Islet of Langerhans (tissue), 1 donor: ENCODE data around the gene UBE2C.
A peak's percentile ranks its signal among the peaks of the same experiment; 100 is the strongest.
"Not testable (repeated sequence)": the region's sequence is repeated elsewhere in the genome, so short reads cannot be mapped to it uniquely, and the experiment has no call there.

Experiments used
- FAIRE-seq: peaks from one replicate; lab custom pipeline; 2011; peaks lifted over from hg19 to GRCh38; lab: Jason Lieb, UNC

UBE2C gene

GRCh38 chr20:45812157-45813005 is at the start of gene UBE2C:
Gene UBE2C (plus strand): TSS chr20:45812644. CDS start chr20:45812696, 52 bp downstream.
- peak; percentile 93 for FAIRE-seq

GRCh38 chr20:45764618-45765282 is 47.7 kb upstream of the UBE2C start:
- not testable (repeated sequence) for FAIRE-seq

DNA sequence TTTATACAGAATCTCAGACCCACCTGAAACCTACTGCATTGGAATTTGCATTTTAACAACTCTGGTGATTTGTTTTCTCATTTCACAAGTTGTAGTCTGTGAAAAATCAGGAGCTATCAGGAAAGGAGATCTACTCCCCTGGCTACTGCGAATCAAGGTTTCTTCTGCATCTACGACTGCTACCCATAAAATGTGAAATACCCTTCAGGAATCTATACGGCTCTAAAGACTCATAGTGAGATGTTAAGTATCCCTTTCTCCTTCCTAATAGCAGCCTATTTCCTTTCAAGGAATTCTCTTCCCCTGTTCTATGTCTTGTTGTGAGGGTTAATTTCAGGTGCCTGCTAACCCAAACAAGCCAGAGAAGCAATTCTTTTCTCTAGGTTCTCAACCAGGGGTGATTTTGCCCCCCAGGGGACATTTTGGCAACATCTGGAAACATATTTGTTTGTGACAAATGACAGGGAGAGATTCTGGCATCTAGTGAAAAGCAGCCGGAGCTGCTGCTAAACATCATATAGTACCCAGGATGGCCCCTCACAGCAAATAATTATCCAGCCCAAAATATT is 47.1 kb upstream of the UBE2C start:
- no peak for FAIRE-seq

- FAIRE-seq, result no peak
Measured at GRCh38 chr20:45765980-45766379, 46.5 kb upstream of the UBE2C start.

DNA sequence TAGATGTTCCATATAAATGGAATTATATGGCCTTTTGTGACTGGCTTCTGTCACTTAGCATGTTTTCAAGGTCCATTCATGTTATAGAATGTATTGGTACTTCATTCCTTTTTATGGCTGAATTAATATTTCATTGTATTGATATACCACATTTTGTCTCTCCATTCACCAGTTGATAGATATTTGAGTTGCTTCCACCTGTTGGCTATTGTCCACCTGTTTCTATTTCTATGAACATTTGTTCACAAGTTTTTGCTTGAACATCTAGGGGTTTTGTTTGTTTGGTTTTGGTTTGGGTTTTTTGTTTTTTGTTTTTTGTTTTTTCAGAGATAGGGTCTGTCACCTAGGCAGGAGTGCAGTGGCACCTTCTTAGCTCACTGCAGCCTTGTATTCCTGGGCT is 44.0 kb upstream of the UBE2C start:
- no peak for FAIRE-seq

GRCh38 chr20:45771182-45771759 is 41.2 kb upstream of the UBE2C start:
- peak; percentile 93 for FAIRE-seq

DNA sequence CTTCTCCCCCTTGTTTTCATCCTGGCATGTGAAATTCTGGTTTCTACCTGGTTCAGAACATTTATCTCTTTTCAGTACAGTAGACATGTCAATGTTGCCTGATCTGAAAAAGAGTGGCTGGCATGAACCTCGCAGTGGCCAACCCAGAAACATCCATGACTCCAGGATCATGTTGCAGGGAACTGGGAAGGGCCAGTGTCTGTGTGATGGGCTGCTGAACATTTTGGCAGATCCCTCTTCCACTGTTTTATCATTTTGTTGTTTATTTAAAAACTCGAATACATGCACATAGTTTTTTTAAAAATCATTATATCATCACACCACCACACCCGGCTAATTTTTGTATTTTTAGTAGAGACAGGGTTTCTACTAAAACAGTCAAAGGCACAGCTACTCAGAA is 39.8 kb upstream of the UBE2C start:
- FAIRE-seq, result no peak

DNA sequence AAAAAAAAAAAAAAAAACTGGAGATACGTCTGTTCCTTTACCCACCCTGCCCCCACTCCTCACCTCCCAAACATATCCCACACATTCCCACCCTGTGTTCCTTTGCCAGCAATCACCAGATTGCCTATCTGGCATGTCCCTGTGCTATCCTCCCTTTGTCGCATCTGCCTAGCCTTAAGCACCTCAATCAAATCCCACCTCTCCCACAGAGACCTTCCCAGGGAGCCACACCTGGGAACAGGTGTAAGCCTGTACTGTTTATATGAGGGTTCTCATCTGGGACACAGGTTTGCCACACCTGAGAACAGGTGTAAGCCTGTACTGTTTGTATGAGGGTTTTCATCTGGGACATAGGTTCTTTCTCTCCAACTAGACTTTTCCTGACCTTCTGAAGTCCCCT is 37.5 kb upstream of the UBE2C start:
- no peak for FAIRE-seq

DNA sequence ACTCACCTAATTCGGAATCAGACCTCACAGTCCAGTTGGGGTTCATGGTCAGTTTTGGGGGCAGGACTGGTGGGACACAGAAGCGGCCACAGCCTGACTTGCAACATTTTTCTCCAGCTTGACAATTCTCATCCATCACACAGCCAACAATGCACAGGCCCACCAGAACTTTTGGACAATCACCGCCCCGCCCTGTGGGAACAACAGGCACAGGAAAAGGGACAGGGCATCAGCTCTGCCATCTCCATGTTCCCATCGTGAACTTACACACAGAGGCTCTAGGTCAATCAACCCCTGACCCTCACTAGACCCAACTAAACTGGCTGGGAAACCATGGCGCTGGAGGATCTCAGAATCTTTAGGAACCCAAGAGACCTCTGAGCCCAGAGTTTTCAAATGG is 37.0 kb upstream of the UBE2C start:
- FAIRE-seq, result no peak

DNA sequence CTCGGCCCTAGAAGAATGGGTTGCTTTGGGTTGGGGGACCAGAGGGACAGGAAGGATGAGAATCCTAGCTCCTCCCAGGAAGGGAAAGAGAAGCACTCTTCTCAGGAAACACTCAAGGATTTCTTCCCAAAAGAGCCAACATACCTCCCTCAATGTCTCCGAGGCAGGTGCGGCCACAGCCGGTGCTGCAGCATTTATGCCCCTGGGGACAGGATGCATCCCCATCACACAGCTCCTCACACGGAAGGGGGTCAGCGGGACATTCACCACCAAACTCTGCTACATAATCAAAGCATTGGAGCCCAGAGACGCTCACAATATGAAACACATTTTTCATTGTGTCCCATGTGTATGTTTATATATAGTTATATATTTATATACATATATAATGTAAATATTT is 35.5 kb upstream of the UBE2C start:
- no peak for FAIRE-seq

- FAIRE-seq, result no peak
Measured at GRCh38 chr20:45779011-45779915, 33.2 kb upstream of the UBE2C start.

DNA sequence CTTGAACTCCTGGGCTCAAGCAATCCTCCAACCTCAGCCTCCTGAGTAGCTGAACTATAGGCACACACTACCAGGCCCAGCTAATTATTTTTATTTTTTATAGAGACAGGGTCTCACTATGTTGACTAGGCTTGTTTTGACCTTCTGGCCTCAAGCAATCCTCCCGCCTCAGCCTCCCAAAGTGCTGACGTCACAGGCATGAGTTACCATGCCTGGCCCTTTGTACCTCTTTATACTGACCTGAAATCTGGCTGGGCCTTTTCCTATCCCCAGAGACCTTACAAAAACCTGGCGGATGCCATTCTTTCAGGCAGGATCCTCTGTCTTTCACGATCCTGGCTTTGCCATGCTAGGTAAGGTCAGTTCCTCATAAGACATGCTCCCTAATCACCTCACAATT is 32.3 kb upstream of the UBE2C start:
- no peak for FAIRE-seq

DNA sequence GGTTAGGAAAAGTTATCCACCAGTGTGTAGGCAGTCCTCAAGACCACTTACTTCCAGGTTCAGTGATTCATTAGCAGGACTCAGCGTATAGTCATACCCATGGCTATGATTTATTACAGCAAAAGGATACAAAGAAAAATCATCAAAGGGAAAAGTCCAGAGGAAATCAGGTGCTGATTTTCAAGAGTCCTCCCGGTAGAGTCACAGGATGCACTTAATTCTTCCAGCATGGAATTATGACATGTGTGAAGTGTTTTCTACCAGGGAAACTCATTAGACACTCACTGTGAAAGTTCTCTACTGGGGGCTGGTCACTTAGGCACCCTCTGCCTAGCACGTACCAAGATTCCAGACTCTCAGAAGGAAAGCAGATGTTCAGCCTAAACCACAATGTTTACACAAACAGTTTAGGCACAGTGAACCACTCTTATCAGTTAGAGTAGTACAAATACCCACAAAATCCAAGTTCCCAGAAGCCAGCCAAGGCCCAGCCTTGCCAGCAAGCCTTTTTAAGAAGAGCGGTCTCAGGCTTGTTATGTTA is 31.0 kb upstream of the UBE2C start:
- FAIRE-seq, result no peak

DNA sequence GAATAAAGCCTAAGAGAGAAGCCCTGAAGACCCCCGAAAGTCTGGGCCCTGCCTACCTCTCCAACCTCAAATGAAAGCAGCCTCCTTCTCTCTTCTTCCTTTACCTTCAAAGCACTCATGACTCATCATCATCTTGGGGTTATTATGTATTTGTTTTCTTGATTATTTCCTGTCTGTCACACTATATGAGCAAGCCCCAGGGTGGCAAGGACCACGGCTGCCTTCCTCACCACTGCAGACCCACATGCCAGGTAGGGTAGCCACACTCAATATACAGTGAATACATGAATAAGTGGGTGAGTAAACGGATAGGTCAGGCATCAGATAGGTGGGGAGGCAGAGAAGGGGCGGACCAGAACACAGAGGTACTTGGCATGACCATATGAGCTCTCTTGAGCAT is 29.6 kb upstream of the UBE2C start:
- no peak for FAIRE-seq

GRCh38 chr20:45783656-45784294 is 28.7 kb upstream of the UBE2C start:
- no peak for FAIRE-seq

DNA sequence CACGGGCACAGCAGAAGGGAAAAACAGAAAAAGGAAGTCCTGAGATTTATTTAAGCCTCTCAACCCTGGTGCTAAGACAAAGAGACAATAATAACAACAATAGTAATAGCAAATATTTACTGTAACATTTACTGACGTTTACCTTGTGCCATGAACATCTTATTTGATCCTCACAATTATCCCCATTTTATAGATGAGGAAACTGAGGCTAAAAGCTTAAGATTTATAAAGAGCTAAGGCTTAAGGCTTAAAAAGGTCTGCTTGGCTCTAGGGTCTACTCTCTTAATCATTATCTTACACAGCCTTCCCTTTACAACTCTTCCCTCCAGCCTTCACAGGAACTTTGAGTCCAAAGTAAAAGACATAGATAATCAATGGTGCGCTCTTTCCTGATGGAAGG is 24.1 kb upstream of the UBE2C start:
- FAIRE-seq, result no peak

- no peak for FAIRE-seq
Measured at GRCh38 chr20:45792317-45793118, 19.9 kb upstream of the UBE2C start.

- FAIRE-seq, result no peak
Measured at GRCh38 chr20:45796337-45797065, 15.9 kb upstream of the UBE2C start.

GRCh38 chr20:45797510-45797909 is 14.9 kb upstream of the UBE2C start:
- not testable (repeated sequence) for FAIRE-seq

DNA sequence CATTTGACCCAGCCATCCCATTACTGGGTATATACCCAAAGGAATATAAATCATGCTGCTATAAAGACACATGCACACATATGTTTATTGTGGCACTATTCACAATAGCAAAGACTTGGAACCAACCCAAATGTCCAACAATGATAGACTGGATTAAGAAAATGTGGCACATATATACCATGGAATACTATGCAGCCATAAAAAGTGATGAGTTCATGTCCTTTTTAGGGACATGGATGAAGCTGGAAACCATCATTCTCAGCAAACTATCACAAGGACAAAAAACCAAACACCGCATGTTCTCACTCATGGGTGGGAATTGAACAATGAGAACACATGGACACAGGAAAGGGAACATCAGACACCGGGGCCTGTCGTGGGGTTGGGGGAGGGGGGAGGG is 14.5 kb upstream of the UBE2C start:
- FAIRE-seq, result not testable (repeated sequence)
